Measurements from ENCODE around the gene GNA12.

GNA12 gene

DNA sequence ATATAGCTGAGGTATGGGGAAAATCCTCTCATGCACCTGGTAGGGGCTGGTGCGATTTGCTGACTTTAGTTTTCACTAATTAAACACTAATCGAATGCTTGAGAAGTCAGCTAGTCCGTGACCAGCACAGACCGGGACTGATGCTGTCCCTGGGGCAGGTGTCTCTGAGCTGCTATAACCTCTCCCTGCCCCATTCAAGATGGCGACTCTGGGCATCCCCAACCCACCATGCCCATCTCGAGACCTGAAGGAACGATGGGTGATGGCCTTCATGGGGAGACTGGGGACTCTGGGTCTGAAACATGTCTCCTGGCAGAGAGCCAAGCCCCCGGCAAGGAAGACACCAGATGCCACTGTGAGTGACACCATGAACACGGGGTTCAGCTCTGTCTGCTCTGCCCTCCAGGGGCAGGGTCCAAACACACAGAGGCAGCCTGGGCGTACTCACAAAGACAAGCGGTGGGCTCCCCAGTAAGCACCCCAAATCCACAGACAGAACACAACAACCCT, 57.4 kb downstream of the GNA12 start:
- Histone ChIP-seq H3K27me3 (ENCODE audit: insufficient read depth, poor library complexity, severe bottlenecking) (no peaks in the 10 kb centered on the region), H3K27ac (replicated peaks) (no peak overlapping the region), H3K4me3 (replicated peaks; ENCODE audit: insufficient read depth, low read length) (no peak overlapping the region)
- no peak for DNase-seq (ENCODE audit: low read depth in 1 of 2, low spot score in 1 of 2)
- TF ChIP-seq SPI1 (IDR thresholded peaks at IDR 0.05; ENCODE audit: borderline replicate concordance, low read depth), result no peak
- no peak for TF ChIP-seq POLR2AphosphoS5 (IDR thresholded peaks at IDR 0.05; ENCODE audit: low read depth)
- no peak for TF ChIP-seq GABPA (IDR thresholded peaks at IDR 0.05; ENCODE audit: low read depth)
- TF ChIP-seq, protein P1, sequence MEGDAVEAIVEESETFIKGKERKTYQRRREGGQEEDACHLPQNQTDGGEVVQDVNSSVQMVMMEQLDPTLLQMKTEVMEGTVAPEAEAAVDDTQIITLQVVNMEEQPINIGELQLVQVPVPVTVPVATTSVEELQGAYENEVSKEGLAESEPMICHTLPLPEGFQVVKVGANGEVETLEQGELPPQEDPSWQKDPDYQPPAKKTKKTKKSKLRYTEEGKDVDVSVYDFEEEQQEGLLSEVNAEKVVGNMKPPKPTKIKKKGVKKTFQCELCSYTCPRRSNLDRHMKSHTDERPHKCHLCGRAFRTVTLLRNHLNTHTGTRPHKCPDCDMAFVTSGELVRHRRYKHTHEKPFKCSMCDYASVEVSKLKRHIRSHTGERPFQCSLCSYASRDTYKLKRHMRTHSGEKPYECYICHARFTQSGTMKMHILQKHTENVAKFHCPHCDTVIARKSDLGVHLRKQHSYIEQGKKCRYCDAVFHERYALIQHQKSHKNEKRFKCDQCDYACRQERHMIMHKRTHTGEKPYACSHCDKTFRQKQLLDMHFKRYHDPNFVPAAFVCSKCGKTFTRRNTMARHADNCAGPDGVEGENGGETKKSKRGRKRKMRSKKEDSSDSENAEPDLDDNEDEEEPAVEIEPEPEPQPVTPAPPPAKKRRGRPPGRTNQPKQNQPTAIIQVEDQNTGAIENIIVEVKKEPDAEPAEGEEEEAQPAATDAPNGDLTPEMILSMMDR (IDR thresholded peaks at IDR 0.05; ENCODE audit: insufficient read depth, low read length), result no peak
- no peak for TF ChIP-seq REST (IDR thresholded peaks at IDR 0.05; ENCODE audit: insufficient replicate concordance, low read depth)

DNA sequence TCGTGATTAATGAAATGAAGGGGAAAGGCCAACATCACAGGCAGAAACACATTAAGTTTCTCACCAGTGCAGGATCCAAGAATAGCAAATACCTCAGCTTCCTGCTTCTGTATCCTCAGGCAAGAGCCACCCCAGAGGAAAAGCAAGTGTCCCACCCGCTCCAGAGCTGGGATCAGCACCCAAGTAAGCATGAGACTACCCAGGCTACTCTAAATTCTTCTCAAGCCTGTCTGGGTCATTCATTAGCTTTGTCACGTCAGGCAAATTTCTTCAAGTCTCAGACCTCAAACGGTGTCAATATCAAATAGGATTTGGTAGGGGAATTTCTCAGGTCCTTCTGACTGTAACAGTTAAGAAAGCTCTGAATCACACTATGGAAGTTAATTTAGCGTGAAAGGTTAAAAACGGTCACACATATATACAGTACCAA, 59.0 kb downstream of the GNA12 start:
- no peak overlapping the region for H3K27ac ChIP-seq (replicated peaks)
- no peak for DNase-seq (ENCODE audit: low read depth in 1 of 2, low spot score in 1 of 2)
- H3K4me3 ChIP-seq (replicated peaks; ENCODE audit: insufficient read depth, low read length), result no peak overlapping the region
- TF ChIP-seq POLR2AphosphoS5 (IDR thresholded peaks at IDR 0.05; ENCODE audit: low read depth), result no peak
- no peak for TF ChIP-seq SPI1 (IDR thresholded peaks at IDR 0.05; ENCODE audit: borderline replicate concordance, low read depth)
- TF ChIP-seq, protein P1 (IDR thresholded peaks at IDR 0.05; ENCODE audit: insufficient read depth, low read length), result no peak
- no peaks in the 10 kb centered on the region for H3K27me3 ChIP-seq (ENCODE audit: insufficient read depth, poor library complexity, severe bottlenecking)

GRCh38 chr7:2782565-2782964, 61.5 kb downstream of the GNA12 start:
- TF ChIP-seq, protein P1 (IDR thresholded peaks at IDR 0.05; ENCODE audit: insufficient read depth, low read length), result no peak
- no peak for TF ChIP-seq REST (IDR thresholded peaks at IDR 0.05; ENCODE audit: insufficient replicate concordance, low read depth)
- TF ChIP-seq SPI1 (IDR thresholded peaks at IDR 0.05; ENCODE audit: borderline replicate concordance, low read depth), result no peak
- TF ChIP-seq GABPA (IDR thresholded peaks at IDR 0.05; ENCODE audit: low read depth), result no peak
- no peak for TF ChIP-seq POLR2AphosphoS5 (IDR thresholded peaks at IDR 0.05; ENCODE audit: low read depth)
- DNase-seq (ENCODE audit: low read depth in 1 of 2, low spot score in 1 of 2), result no peak
- Histone ChIP-seq H3K4me3 (replicated peaks; ENCODE audit: insufficient read depth, low read length) (no peak overlapping the region), H3K27me3 (ENCODE audit: insufficient read depth, poor library complexity, severe bottlenecking) (no peaks in the 10 kb centered on the region), H3K27ac (replicated peaks) (no peak overlapping the region)

- H3K27ac ChIP-seq (replicated peaks), result no peak overlapping the region
- no peak for TF ChIP-seq REST (IDR thresholded peaks at IDR 0.05; ENCODE audit: insufficient replicate concordance, low read depth)
- TF ChIP-seq, protein P1 (IDR thresholded peaks at IDR 0.05; ENCODE audit: insufficient read depth, low read length), result no peak
- no peak overlapping the region for H3K4me3 ChIP-seq (replicated peaks; ENCODE audit: insufficient read depth, low read length)
- no peaks in the 10 kb centered on the region for H3K27me3 ChIP-seq (ENCODE audit: insufficient read depth, poor library complexity, severe bottlenecking)
- DNase-seq (ENCODE audit: low read depth in 1 of 2, low spot score in 1 of 2), result no peak
Measured at GRCh38 chr7:2782121-2782520, 62.0 kb downstream of the GNA12 start.

Measured in HL-60 (cell line).